PFSK-1 (cell line): ENCODE measurements around the gene RAPGEF2.

Experiments used
- FOXP2 ChIP-seq: optimal IDR thresholded peaks from 2 replicates; pipeline ENCODE3; 2011; ENCODE audit warnings: borderline replicate concordance, control low read depth, inconsistent platforms; ENCODE audit not compliant: insufficient read depth; ENCODE audit errors: extremely low read length, extremely low read depth
- POLR2AphosphoS5 ChIP-seq: IDR thresholded peaks from 2 replicates; pipeline ENCODE4 v1.6.1; 2012; ENCODE audit warnings: low read depth, mild to moderate bottlenecking, control low read depth, low read length, moderate library complexity
- REST ChIP-seq, 2 experiments: IDR thresholded peaks; 2 replicates each; pipeline versions ENCODE4 v1.6.1 to v1.8.0; 2011 to 2012; ENCODE audit warnings: low read depth in 2 of 2, low read length in 2 of 2, control low read depth in 1 of 2, inconsistent platforms in 1 of 2, mild to moderate bottlenecking in 1 of 2, moderate library complexity in 1 of 2; ENCODE audit not compliant: insufficient read depth in 1 of 2
- TAF1 ChIP-seq: IDR thresholded peaks from 2 replicates; pipeline ENCODE4 v1.6.1; 2012; ENCODE audit warnings: low read length, control low read depth, borderline replicate concordance; ENCODE audit not compliant: insufficient read depth

GRCh38 chr4:159317203-159317602 is 214.3 kb downstream of the RAPGEF2 start:
- TF ChIP-seq FOXP2: no peak
- TF ChIP-seq REST (IDR thresholded peaks at IDR 0.05; ENCODE audit: insufficient read depth in 1 of 2, low read depth in 2 of 2, low read length in 2 of 2): no peak
- TF ChIP-seq POLR2AphosphoS5: no peak
- no peak for TF ChIP-seq TAF1
